Colonic mucosa (tissue), 4 donors: ENCODE results near the gene MXRA8. TPM values are rescaled to one million over a fixed set of nuclear protein-coding genes. Genes with fewer than 3 reads are reported as not detected.
A peak's percentile ranks its signal among the peaks of the same experiment; 100 is the strongest.
"Not testable (repeated sequence)": the region's sequence is repeated elsewhere in the genome, so short reads cannot be mapped to it uniquely, and the experiment has no call there.

Experiments
- DNase-seq: peaks from one replicate; pipeline ENCODE4 v3.0.0-alpha.2; 2020
- H3K27ac ChIP-seq: fragments of 200-600 bp; one replicate; pipeline ENCODE4 v1.8.0; 2021
- H3K27me3 ChIP-seq: fragments of 200-600 bp; one replicate; pipeline ENCODE4 v1.8.0; 2021
- H3K36me3 ChIP-seq: fragments of 200-600 bp; one replicate; pipeline ENCODE4 v1.8.0; 2021
- H3K4me1 ChIP-seq: fragments of 200-600 bp; one replicate; pipeline ENCODE4 v1.8.0; 2021; ENCODE audit warnings: mild to moderate bottlenecking
- H3K4me3 ChIP-seq: fragments of 200-600 bp; one replicate; pipeline ENCODE4 v1.8.0; 2021
- H3K9ac ChIP-seq, 2 donors: one replicate each; pipeline ENCODE4 v1.7.0; 2013; ENCODE audit warnings: control low read depth in 2 of 2, low read depth in 2 of 2, low read length in 2 of 2
- H3K9me3 ChIP-seq: fragments of 200-600 bp; one replicate; pipeline ENCODE4 v1.8.0; 2021
- CTCF ChIP-seq: fragments of 200-600 bp; IDR thresholded peaks from one replicate; pipeline ENCODE4 v1.8.0; 2022; ENCODE audit warnings: antibody characterized with exemption, mild to moderate bottlenecking
- intact Hi-C: fragments of 100-400 bp; cut with DNase I; formaldehyde crosslinking; loops from one replicate; pipeline ENCODE4 v1.14.1; 2022
- total RNA-seq, 2 donors: library from RNA; stranded (reverse); fragmentation: NEBNext Ultra II Directional in 1 of 2; extraction: Animal tissue kit (Norgen Biotek cat#: 25700) in 1 of 2; gene quantifications; one replicate each; pipeline ENCODE4 v1.2.1, GENCODE V29; 2021
- donor health status: healthy.
- donor health status: DM: no; HTN: no; CAD: no.
- donor health status: DM: no; HTN: no; CAD: no.

Gene MXRA8
- total RNA-seq, 2 donors from 2014 or later = 5.9 to 14.0 TPM

- no peak overlapping the region for H3K4me3 ChIP-seq
- intact Hi-C loops = no loop called here
- H3K9me3 ChIP-seq = no peaks in the 10 kb centered on the region
- TF ChIP-seq CTCF = no peak
- peaks cover 6% of the 10 kb centered on the region for H3K36me3 ChIP-seq
- no peak overlapping the region for H3K9ac ChIP-seq
- H3K27ac ChIP-seq = no peak overlapping the region
- DNase-seq = no peak
- H3K4me1 ChIP-seq = peaks cover 19% of the 10 kb centered on the region
- H3K27me3 ChIP-seq = no peaks in the 10 kb centered on the region
These were observed 45.3 kb upstream of the MXRA8 start for GRCh38 chr1:1403653-1404052.

- DNase-seq, H3K9ac ChIP-seq, H3K27me3 ChIP-seq, H3K36me3 ChIP-seq, H3K4me3 ChIP-seq, H3K9me3 ChIP-seq, intact Hi-C loops, H3K27ac ChIP-seq: not testable (repeated sequence)
- peaks cover 19% of the 10 kb centered on the region for H3K4me1 ChIP-seq
These were observed 44.6 kb upstream of the MXRA8 start for GRCh38 chr1:1402901-1403392.

GRCh38 chr1:1402072-1402900 lies 43.9 kb upstream of the MXRA8 start:
- H3K9me3 ChIP-seq = no peaks in the 10 kb centered on the region
- no peak overlapping the region for H3K4me3 ChIP-seq
- peaks cover 13% of the 10 kb centered on the region for H3K36me3 ChIP-seq
- peak; percentile 27 for TF ChIP-seq CTCF
- intact Hi-C loops = no loop called here
- H3K27ac ChIP-seq = no peak overlapping the region
- H3K27me3 ChIP-seq = no peaks in the 10 kb centered on the region
- DNase-seq = peak; percentile 45
- H3K4me1 ChIP-seq = peaks cover 22% of the 10 kb centered on the region
- no peak overlapping the region for H3K9ac ChIP-seq

GRCh38 chr1:1401457-1402010 lies 43.2 kb upstream of the MXRA8 start:
- no peak overlapping the region for H3K9ac ChIP-seq

GRCh38 chr1:1400576-1401456 lies 42.5 kb upstream of the MXRA8 start:
- Histone ChIP-seq H3K9ac (peak overlapping the region in 1 of 2 donors; percentile 91), H3K4me1 (peaks cover 16% of the 10 kb centered on the region), H3K27ac (no peak overlapping the region), H3K36me3 (peaks cover 13% of the 10 kb centered on the region), H3K4me3 (peak overlapping the region; percentile 98), H3K9me3 (no peaks in the 10 kb centered on the region), H3K27me3 (no peaks in the 10 kb centered on the region)
- DNase-seq = no peak
- intact Hi-C loops = no loop called here
- TF ChIP-seq CTCF = no peak

More at GRCh38 chr1:1401457-1402010, 43.2 kb upstream of the MXRA8 start:
- intact Hi-C loops = no loop called here
- Histone ChIP-seq H3K27ac (no peak overlapping the region), H3K4me3 (no peak overlapping the region), H3K36me3 (peaks cover 13% of the 10 kb centered on the region), H3K4me1 (peaks cover 22% of the 10 kb centered on the region), H3K9me3 (no peaks in the 10 kb centered on the region), H3K27me3 (no peaks in the 10 kb centered on the region)
- TF ChIP-seq CTCF = no peak
- DNase-seq = no peak
